ACC112 (cell line): ENCODE results near the gene GAPVD1.

Experiments
- H2AFZ ChIP-seq: fragments of 200-600 bp; sonication (generic); one replicate; pipeline ENCODE4 v1.6.0; 2017; ENCODE audit warnings: antibody characterized with exemption, low read length; ENCODE audit not compliant: unreplicated experiment
- H3K27ac ChIP-seq: fragments of 200-600 bp; sonication (generic); 2 replicates; pipeline ENCODE4 v1.5.1; 2014; ENCODE audit warnings: low read depth, mild to moderate bottlenecking, antibody characterized with exemption, low read length, moderate library complexity
- H3K27me3 ChIP-seq: fragments of 200-600 bp; sonication (generic); 2 replicates; pipeline ENCODE4 v1.6.1; 2014; ENCODE audit warnings: mild to moderate bottlenecking, antibody characterized with exemption, low read length, moderate library complexity, mixed read lengths; ENCODE audit not compliant: insufficient read depth
- H3K36me3 ChIP-seq: fragments of 200-600 bp; sonication (generic); 2 replicates; pipeline ENCODE4 v1.6.1; 2016; ENCODE audit warnings: mild to moderate bottlenecking, antibody characterized with exemption, low read length, moderate library complexity, mixed read lengths; ENCODE audit not compliant: insufficient read depth
- H3K4me1 ChIP-seq: fragments of 200-600 bp; sonication (generic); one replicate; pipeline ENCODE4 v1.6.1; 2016; ENCODE audit warnings: low read length, mixed read lengths; ENCODE audit not compliant: insufficient read depth, unreplicated experiment, control insufficient read depth
- H3K4me3 ChIP-seq: fragments of 200-600 bp; sonication (generic); 2 replicates; pipeline ENCODE4 v1.5.1; 2014; ENCODE audit warnings: mild to moderate bottlenecking, low read depth, low read length
- H3K79me2 ChIP-seq: fragments of 200-600 bp; sonication (generic); one replicate; pipeline ENCODE4 v1.6.0; 2016; ENCODE audit warnings: low read length; ENCODE audit not compliant: control insufficient read depth, unreplicated experiment, insufficient read depth

Gene GAPVD1

GRCh38 chr9:125406810-125407087 lies 145.1 kb downstream of the GAPVD1 start:
- no peaks in the 10 kb centered on the region for H3K4me1 ChIP-seq
- no peak overlapping the region for H3K27ac ChIP-seq
- no peaks in the 10 kb centered on the region for H3K36me3 ChIP-seq
- H3K27me3 ChIP-seq, result no peaks in the 10 kb centered on the region
- no peak overlapping the region for H3K4me3 ChIP-seq
- no peak overlapping the region for H2AFZ ChIP-seq
- H3K79me2 ChIP-seq, result no peaks in the 10 kb centered on the region

- Histone ChIP-seq H3K4me1 (no peaks in the 10 kb centered on the region), H3K27me3 (no peaks in the 10 kb centered on the region), H3K36me3 (no peaks in the 10 kb centered on the region), H3K79me2 (no peaks in the 10 kb centered on the region), H3K27ac (no peak overlapping the region), H3K4me3 (peak overlapping the region; percentile 84), H2AFZ (no peak overlapping the region)
Measured at GRCh38 chr9:125407432-125407973, 145.9 kb downstream of the GAPVD1 start.

GRCh38 chr9:125407974-125408900 lies 146.6 kb downstream of the GAPVD1 start:
- Histone ChIP-seq H3K4me3 (peak overlapping the region; percentile 84), H3K27ac (no peak overlapping the region), H3K36me3 (no peaks in the 10 kb centered on the region), H2AFZ (peak overlapping the region; percentile 82), H3K27me3 (no peaks in the 10 kb centered on the region), H3K4me1 (no peaks in the 10 kb centered on the region), H3K79me2 (no peaks in the 10 kb centered on the region)

- H2AFZ ChIP-seq, result no peak overlapping the region
- no peaks in the 10 kb centered on the region for H3K27me3 ChIP-seq
- no peaks in the 10 kb centered on the region for H3K4me1 ChIP-seq
- H3K79me2 ChIP-seq, result no peaks in the 10 kb centered on the region
- no peaks in the 10 kb centered on the region for H3K36me3 ChIP-seq
- H3K27ac ChIP-seq, result no peak overlapping the region
- no peak overlapping the region for H3K4me3 ChIP-seq
Measured at GRCh38 chr9:125409217-125409636, 147.6 kb downstream of the GAPVD1 start.

GRCh38 chr9:125409637-125410521 lies 148.3 kb downstream of the GAPVD1 start:
- Histone ChIP-seq H3K4me3 (no peak overlapping the region), H3K36me3 (no peaks in the 10 kb centered on the region), H3K4me1 (no peaks in the 10 kb centered on the region), H3K27ac (no peak overlapping the region), H3K27me3 (no peaks in the 10 kb centered on the region), H2AFZ (no peak overlapping the region), H3K79me2 (no peaks in the 10 kb centered on the region)

- Histone ChIP-seq H3K27me3 (no peaks in the 10 kb centered on the region), H3K4me3 (no peak overlapping the region), H3K36me3 (no peaks in the 10 kb centered on the region), H3K79me2 (no peaks in the 10 kb centered on the region), H3K27ac (no peak overlapping the region), H2AFZ (no peak overlapping the region), H3K4me1 (no peaks in the 10 kb centered on the region)
Measured at GRCh38 chr9:125410522-125410894, 148.9 kb downstream of the GAPVD1 start.

- Histone ChIP-seq H3K4me1 (no peaks in the 10 kb centered on the region), H3K36me3 (no peaks in the 10 kb centered on the region), H3K27me3 (no peaks in the 10 kb centered on the region), H3K27ac (no peak overlapping the region), H2AFZ (no peak overlapping the region), H3K79me2 (no peaks in the 10 kb centered on the region), H3K4me3 (no peak overlapping the region)
Measured at GRCh38 chr9:125411171-125411756, 149.6 kb downstream of the GAPVD1 start.

GRCh38 chr9:125412166-125412565 lies 150.5 kb downstream of the GAPVD1 start:
- H3K27me3 ChIP-seq, result no peaks in the 10 kb centered on the region
- H2AFZ ChIP-seq, result no peak overlapping the region
- no peak overlapping the region for H3K4me3 ChIP-seq
- no peak overlapping the region for H3K27ac ChIP-seq
- H3K36me3 ChIP-seq, result no peaks in the 10 kb centered on the region
- no peaks in the 10 kb centered on the region for H3K79me2 ChIP-seq
- H3K4me1 ChIP-seq, result no peaks in the 10 kb centered on the region

GRCh38 chr9:125413579-125413978 lies 152.0 kb downstream of the GAPVD1 start:
- no peak overlapping the region for H2AFZ ChIP-seq
- no peaks in the 10 kb centered on the region for H3K79me2 ChIP-seq
- no peak overlapping the region for H3K4me3 ChIP-seq
- no peaks in the 10 kb centered on the region for H3K36me3 ChIP-seq
- H3K27me3 ChIP-seq, result no peaks in the 10 kb centered on the region
- H3K4me1 ChIP-seq, result no peaks in the 10 kb centered on the region
- no peak overlapping the region for H3K27ac ChIP-seq

GRCh38 chr9:125415583-125416460 lies 154.2 kb downstream of the GAPVD1 start:
- H3K4me1 ChIP-seq, result no peaks in the 10 kb centered on the region
- H3K4me3 ChIP-seq, result no peak overlapping the region
- no peak overlapping the region for H2AFZ ChIP-seq
- H3K27ac ChIP-seq, result no peak overlapping the region
- no peaks in the 10 kb centered on the region for H3K36me3 ChIP-seq
- no peaks in the 10 kb centered on the region for H3K27me3 ChIP-seq
- H3K79me2 ChIP-seq, result no peaks in the 10 kb centered on the region
